SK-N-SH (cell line): ENCODE measurements around the gene SPTA1. TPM values are rescaled to one million over a fixed set of nuclear protein-coding genes. Genes with fewer than 3 reads are reported as not detected.

Source experiments
- CTCF ChIA-PET: fragments of 300-600, 350-600 bp; formaldehyde crosslinking; extraction: SDS; loops from one replicate; lab custom pipeline; 2021; lab: Yijun Ruan, JAX
- POLR2A ChIA-PET: fragments of 350-600 bp; sonication (Branson Sonifier 250); formaldehyde crosslinking; extraction: SDS; loops from one replicate; lab custom pipeline; 2020; ENCODE audit warnings: antibody characterized with exemption, inconsistent platforms; lab: Yijun Ruan, JAX
- DNase-seq: peaks from one replicate; pipeline ENCODE4 v3.0.0; 2012
- H2AFZ ChIP-seq: fragments of 200-600 bp; sonication (generic); 2 replicates; pipeline ENCODE4 v1.8.1; 2016; ENCODE audit warnings: antibody characterized with exemption, mild to moderate bottlenecking, low read depth
- H3F3A ChIP-seq: fragments of 200-600 bp; sonication (generic); replicated peaks from 2 replicates; pipeline ENCODE3; 2016; ENCODE audit warnings: antibody characterized with exemption, mild to moderate bottlenecking; ENCODE audit not compliant: insufficient read depth
- H3K27ac ChIP-seq, 2 experiments: fragments of 200-500 bp in 1 of 2; fragments of 200-600 bp in 1 of 2; sonication (Bioruptor generic) in 1 of 2; sonication (generic), shearing (Covaris generic) in 1 of 2; 2 replicates each; pipeline versions ENCODE4 v1.5.1 to v1.6.1; 2014 to 2016; ENCODE audit warnings: low read depth in 2 of 2, inconsistent platforms in 1 of 2, low read length in 1 of 2, mild to moderate bottlenecking in 1 of 2, mixed read lengths in 1 of 2
- H3K27me3 ChIP-seq: fragments of 200-600 bp; sonication (generic), shearing (Covaris generic); 2 replicates; pipeline ENCODE4 v1.6.1; 2016; ENCODE audit warnings: mixed run types; ENCODE audit not compliant: insufficient read depth
- H3K36me3 ChIP-seq, 2 experiments: fragments of 200-500 bp in 1 of 2; fragments of 200-600 bp in 1 of 2; sonication (Bioruptor generic) in 1 of 2; sonication (generic) in 1 of 2; replicated peaks in 1 of 2; 2 replicates each; pipeline versions ENCODE3 to v1.5.1; 2014 to 2016; ENCODE audit warnings: low read length in 1 of 2, mild to moderate bottlenecking in 1 of 2; ENCODE audit not compliant: insufficient read depth in 2 of 2, control insufficient read depth in 1 of 2
- H3K4me1 ChIP-seq, 2 experiments: fragments of 200-500 bp in 1 of 2; fragments of 200-600 bp in 1 of 2; sonication (Bioruptor generic) in 1 of 2; sonication (generic), shearing (Covaris generic) in 1 of 2; 2 replicates each; pipeline versions ENCODE4 v1.5.1 to v1.6.1; 2014 to 2016; ENCODE audit warnings: low read depth in 1 of 2, low read length in 1 of 2, mixed run types in 1 of 2; ENCODE audit not compliant: insufficient read depth in 2 of 2, control insufficient read depth in 1 of 2
- H3K4me2 ChIP-seq: fragments of 200-600 bp; sonication (generic), shearing (Covaris generic); 2 replicates; pipeline ENCODE4 v1.6.1; 2017; ENCODE audit warnings: mixed run types
- H3K4me3 ChIP-seq, 2 experiments: fragments of 200-500 bp in 1 of 2; fragments of 200-600 bp in 1 of 2; sonication (Bioruptor generic) in 1 of 2; sonication (generic), shearing (Covaris generic) in 1 of 2; 2 replicates each; pipeline versions ENCODE4 v1.5.1 to v1.8.1; 2014 to 2016; ENCODE audit warnings: low read depth in 2 of 2, inconsistent platforms in 1 of 2, low read length in 1 of 2, mild to moderate bottlenecking in 1 of 2, mixed read lengths in 1 of 2, moderate library complexity in 1 of 2
- H3K79me2 ChIP-seq: fragments of 200-600 bp; sonication (generic); 2 replicates; pipeline ENCODE4 v1.8.1; 2017; ENCODE audit warnings: mild to moderate bottlenecking; ENCODE audit not compliant: insufficient read depth
- H3K9ac ChIP-seq: fragments of 200-600 bp; sonication (generic); 2 replicates; pipeline ENCODE4 v1.6.1; 2017; ENCODE audit warnings: mixed run types
- H3K9me2 ChIP-seq: fragments of 200-600 bp; sonication (generic); 2 replicates; pipeline ENCODE4 v1.6.1; 2017; ENCODE audit warnings: mixed run types
- H3K9me3 ChIP-seq: fragments of 200-600 bp; sonication (generic); 2 replicates; pipeline ENCODE4 v1.6.1; 2017; ENCODE audit warnings: mixed run types, mild to moderate bottlenecking, moderate library complexity
- H4K20me1 ChIP-seq: fragments of 200-600 bp; sonication (generic); 2 replicates; pipeline ENCODE4 v1.6.1; 2017; ENCODE audit warnings: mild to moderate bottlenecking, mixed run types; ENCODE audit not compliant: insufficient read depth
- EP300 ChIP-seq, 2 experiments: IDR thresholded peaks; 2 replicates each; pipeline versions ENCODE4 v1.4.0 to v1.6.1; 2012; ENCODE audit warnings: borderline replicate concordance in 1 of 2, low read depth in 1 of 2, low read length in 1 of 2
- EZH2phosphoT487 ChIP-seq: fragments of 200-600 bp; sonication (generic); IDR thresholded peaks from 2 replicates; pipeline ENCODE4 v1.6.1; 2017; ENCODE audit warnings: low read depth, mixed run types, mild to moderate bottlenecking, antibody characterized with exemption, moderate library complexity, borderline replicate concordance
- FOXJ3 ChIP-seq: sonication (generic); formaldehyde crosslinking; IDR thresholded peaks from 2 replicates; pipeline ENCODE4 v1.5.1; 2020; ENCODE audit warnings: mild to moderate bottlenecking, missing genetic modification reagents
- RAD21 ChIP-seq: IDR thresholded peaks from 2 replicates; pipeline ENCODE4 v1.6.1; 2012; ENCODE audit warnings: mild to moderate bottlenecking, low read length
- RFX5 ChIP-seq: IDR thresholded peaks from 2 replicates; pipeline ENCODE4 v1.6.1; 2012; ENCODE audit warnings: mild to moderate bottlenecking, improper control_type of control experiment, low read length
- USF1 ChIP-seq: IDR thresholded peaks from 2 replicates; pipeline ENCODE4 v1.4.0; 2012; ENCODE audit warnings: low read depth, borderline replicate concordance
- YY1 ChIP-seq: IDR thresholded peaks from 2 replicates; pipeline ENCODE4 v1.4.0; 2012; ENCODE audit warnings: low read depth, mild to moderate bottlenecking
- ZBTB33 ChIP-seq: IDR thresholded peaks from 2 replicates; pipeline ENCODE4 v1.4.0; 2012; ENCODE audit warnings: low read depth, borderline replicate concordance
- WGBS: methylation state at CpG from one replicate; pipeline ENCODE4 v1.1.6; 2017; ENCODE audit warnings: low lambda C conversion rate; 5-methylcytosine and 5-hydroxymethylcytosine counted together
- polyA plus RNA-seq, 3 experiments: library from polyadenylated mRNA; depleted of rRNA; stranded (reverse); fragments of >200 nt; gene quantifications; 2 replicates each; pipeline ENCODE4 v1.2.3, GENCODE V29; 2012
- TF ChIP-seq, protein P1 (sequence below): fragments of 200-600 bp; sonication (generic); IDR thresholded peaks from 2 replicates; pipeline ENCODE4 v1.6.1; 2017; ENCODE audit warnings: antibody characterized with exemption, mild to moderate bottlenecking, moderate library complexity

The SPTA1 gene
- polyA plus RNA-seq, 1 of the 3 experiments (the other 2 are of a cell fraction), result not detected

GRCh38 chr1:158687037-158687436 is 522 bp upstream of the SPTA1 start:
- H2AFZ ChIP-seq, result no peak overlapping the region
- ChIA-PET POLR2A (no interaction called here), CTCF (no interaction called here)
- H3K79me2 ChIP-seq, result no peaks in the 10 kb centered on the region
- no peak overlapping the region for H3K4me2 ChIP-seq
- H3K4me3 ChIP-seq, result no peak overlapping the region
- H3K9me2 ChIP-seq, result no peaks in the 10 kb centered on the region
- no peaks in the 10 kb centered on the region for H3K9me3 ChIP-seq
- no peaks in the 10 kb centered on the region for H3F3A ChIP-seq
- no peak overlapping the region for H3K9ac ChIP-seq
- DNase-seq, result no peak
- no peaks in the 10 kb centered on the region for H3K4me1 ChIP-seq
- no peaks in the 10 kb centered on the region for H4K20me1 ChIP-seq
- no peaks in the 10 kb centered on the region for H3K36me3 ChIP-seq
- no peak for TF ChIP-seq USF1
- no peak for TF ChIP-seq EZH2phosphoT487
- TF ChIP-seq, all 33 proteins: peak for 0
- H3K27ac ChIP-seq, result no peak overlapping the region
- no peaks in the 10 kb centered on the region for H3K27me3 ChIP-seq

DNA sequence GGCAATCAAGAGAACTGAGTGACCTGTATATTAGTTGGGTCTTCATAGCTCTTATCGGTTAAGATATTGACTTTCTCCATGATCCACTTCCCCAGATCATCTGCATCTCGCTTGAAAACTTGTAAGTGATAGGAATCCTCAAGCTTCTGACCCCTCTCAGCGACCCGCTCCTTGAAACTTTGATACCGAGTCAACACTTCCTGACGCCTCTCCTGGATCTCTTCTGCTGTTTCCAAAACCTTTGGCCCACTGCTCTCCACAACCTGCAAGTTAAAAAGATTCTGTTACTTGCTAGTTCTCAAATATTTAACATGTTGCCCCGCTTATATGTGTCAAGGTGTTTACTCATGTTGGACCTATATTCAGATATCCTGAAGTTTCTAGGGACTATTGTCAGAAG is 1.4 kb downstream of the SPTA1 start:
- Histone ChIP-seq H3K4me3 (no peak overlapping the region), H3K4me2 (no peak overlapping the region), H3K9ac (no peak overlapping the region), H3K4me1 (no peaks in the 10 kb centered on the region), H4K20me1 (no peaks in the 10 kb centered on the region), H3K27ac (no peak overlapping the region), H3K27me3 (no peaks in the 10 kb centered on the region; the same call in 1 of the 2 replicates), H3K79me2 (no peaks in the 10 kb centered on the region), H3F3A (no peaks in the 10 kb centered on the region), H2AFZ (no peak overlapping the region), H3K9me3 (no peaks in the 10 kb centered on the region), H3K36me3 (no peaks in the 10 kb centered on the region), H3K9me2 (no peaks in the 10 kb centered on the region)
- TF ChIP-seq, protein P1, sequence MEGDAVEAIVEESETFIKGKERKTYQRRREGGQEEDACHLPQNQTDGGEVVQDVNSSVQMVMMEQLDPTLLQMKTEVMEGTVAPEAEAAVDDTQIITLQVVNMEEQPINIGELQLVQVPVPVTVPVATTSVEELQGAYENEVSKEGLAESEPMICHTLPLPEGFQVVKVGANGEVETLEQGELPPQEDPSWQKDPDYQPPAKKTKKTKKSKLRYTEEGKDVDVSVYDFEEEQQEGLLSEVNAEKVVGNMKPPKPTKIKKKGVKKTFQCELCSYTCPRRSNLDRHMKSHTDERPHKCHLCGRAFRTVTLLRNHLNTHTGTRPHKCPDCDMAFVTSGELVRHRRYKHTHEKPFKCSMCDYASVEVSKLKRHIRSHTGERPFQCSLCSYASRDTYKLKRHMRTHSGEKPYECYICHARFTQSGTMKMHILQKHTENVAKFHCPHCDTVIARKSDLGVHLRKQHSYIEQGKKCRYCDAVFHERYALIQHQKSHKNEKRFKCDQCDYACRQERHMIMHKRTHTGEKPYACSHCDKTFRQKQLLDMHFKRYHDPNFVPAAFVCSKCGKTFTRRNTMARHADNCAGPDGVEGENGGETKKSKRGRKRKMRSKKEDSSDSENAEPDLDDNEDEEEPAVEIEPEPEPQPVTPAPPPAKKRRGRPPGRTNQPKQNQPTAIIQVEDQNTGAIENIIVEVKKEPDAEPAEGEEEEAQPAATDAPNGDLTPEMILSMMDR, result no peak
- no peak for TF ChIP-seq ZBTB33
- TF ChIP-seq EP300 (IDR thresholded peaks at IDR 0.05; ENCODE audit: borderline replicate concordance in 1 of 2, low read depth in 1 of 2, low read length in 1 of 2), result no peak
- TF ChIP-seq USF1, result no peak
- TF ChIP-seq RAD21, result no peak
- no peak for TF ChIP-seq YY1
- TF ChIP-seq FOXJ3, result no peak
- no peak for TF ChIP-seq RFX5
- POLR2A ChIA-PET, result no interaction called here
- CTCF ChIA-PET, result no interaction called here
- 3% methylated on average over 7 of the region's 7 CpGs for WGBS
- no peak for DNase-seq
